ENCODE results near the gene TTC22.
A peak's percentile ranks its signal among the peaks of the same experiment; 100 is the strongest.
"Not testable (repeated sequence)": the region's sequence is repeated elsewhere in the genome, so short reads cannot be mapped to it uniquely, and the experiment has no call there.

Gene TTC22

GRCh38 chr1:54777431-54777830 is 23.7 kb downstream of the TTC22 start:
- no peak overlapping the region for H3K27ac ChIP-seq (ENCODE audit: low read depth, low read length)
- no peaks in the 10 kb centered on the region for H3K36me3 ChIP-seq (ENCODE audit: control insufficient read depth, insufficient read depth, low read length)
- no peaks in the 10 kb centered on the region for H3K9me3 ChIP-seq (ENCODE audit: control insufficient read depth, insufficient read depth, low read length)
- H3K4me1 ChIP-seq (ENCODE audit: control insufficient read depth, insufficient read depth, low read length) = no peaks in the 10 kb centered on the region
- no peak overlapping the region for H3K4me3 ChIP-seq (ENCODE audit: low read depth, low read length)
- H3K27me3 ChIP-seq (ENCODE audit: control insufficient read depth, insufficient read depth, low read length) = peaks cover 36% of the 10 kb centered on the region
- no peak overlapping the region for H3K9ac ChIP-seq (ENCODE audit: low read depth, low read length)

GRCh38 chr1:54777011-54777410 is 24.1 kb downstream of the TTC22 start:
- Histone ChIP-seq H3K4me3 (ENCODE audit: low read depth, low read length) (no peak overlapping the region), H3K27ac (ENCODE audit: low read depth, low read length) (no peak overlapping the region), H3K36me3 (ENCODE audit: control insufficient read depth, insufficient read depth, low read length) (no peaks in the 10 kb centered on the region), H3K27me3 (ENCODE audit: control insufficient read depth, insufficient read depth, low read length) (peaks cover 32% of the 10 kb centered on the region), H3K9ac (ENCODE audit: low read depth, low read length) (no peak overlapping the region), H3K4me1 (ENCODE audit: control insufficient read depth, insufficient read depth, low read length) (no peaks in the 10 kb centered on the region), H3K9me3 (ENCODE audit: control insufficient read depth, insufficient read depth, low read length) (no peaks in the 10 kb centered on the region)

GRCh38 chr1:54775828-54776721 is 25.0 kb downstream of the TTC22 start:
- H3K36me3 ChIP-seq (ENCODE audit: control insufficient read depth, insufficient read depth, low read length); H3K9me3 ChIP-seq (ENCODE audit: control insufficient read depth, insufficient read depth, low read length); H3K9ac ChIP-seq (ENCODE audit: low read depth, low read length); H3K4me1 ChIP-seq (ENCODE audit: control insufficient read depth, insufficient read depth, low read length); H3K4me3 ChIP-seq (ENCODE audit: low read depth, low read length); H3K27ac ChIP-seq (ENCODE audit: low read depth, low read length): not testable (repeated sequence)
- H3K27me3 ChIP-seq (ENCODE audit: control insufficient read depth, insufficient read depth, low read length) = peaks cover 23% of the 10 kb centered on the region

GRCh38 chr1:54774820-54775498 is 26.2 kb downstream of the TTC22 start:
- Histone ChIP-seq H3K9me3 (ENCODE audit: control insufficient read depth, insufficient read depth, low read length) (no peaks in the 10 kb centered on the region), H3K4me3 (ENCODE audit: low read depth, low read length) (no peak overlapping the region), H3K9ac (ENCODE audit: low read depth, low read length) (no peak overlapping the region), H3K27ac (ENCODE audit: low read depth, low read length) (no peak overlapping the region), H3K36me3 (ENCODE audit: control insufficient read depth, insufficient read depth, low read length) (no peaks in the 10 kb centered on the region), H3K27me3 (ENCODE audit: control insufficient read depth, insufficient read depth, low read length) (peaks cover 12% of the 10 kb centered on the region), H3K4me1 (ENCODE audit: control insufficient read depth, insufficient read depth, low read length) (no peaks in the 10 kb centered on the region)

- Histone ChIP-seq H3K36me3 (ENCODE audit: control insufficient read depth, insufficient read depth, low read length) (no peaks in the 10 kb centered on the region), H3K9me3 (ENCODE audit: control insufficient read depth, insufficient read depth, low read length) (no peaks in the 10 kb centered on the region), H3K4me1 (ENCODE audit: control insufficient read depth, insufficient read depth, low read length) (no peaks in the 10 kb centered on the region), H3K27ac (ENCODE audit: low read depth, low read length) (no peak overlapping the region), H3K4me3 (ENCODE audit: low read depth, low read length) (no peak overlapping the region), H3K9ac (ENCODE audit: low read depth, low read length) (no peak overlapping the region), H3K27me3 (ENCODE audit: control insufficient read depth, insufficient read depth, low read length) (no peaks in the 10 kb centered on the region)
Observed at GRCh38 chr1:54772951-54773350, 28.2 kb downstream of the TTC22 start.

GRCh38 chr1:54768093-54768492 is 33.0 kb downstream of the TTC22 start:
- no peaks in the 10 kb centered on the region for H3K27me3 ChIP-seq (ENCODE audit: control insufficient read depth, insufficient read depth, low read length)
- peaks cover 2% of the 10 kb centered on the region; the same call in 1 of the 2 replicates for H3K4me1 ChIP-seq (ENCODE audit: control insufficient read depth, insufficient read depth, low read length)
- no peak overlapping the region for H3K9ac ChIP-seq (ENCODE audit: low read depth, low read length)
- no peak overlapping the region for H3K27ac ChIP-seq (ENCODE audit: low read depth, low read length)
- H3K9me3 ChIP-seq (ENCODE audit: control insufficient read depth, insufficient read depth, low read length) = no peaks in the 10 kb centered on the region
- H3K4me3 ChIP-seq (ENCODE audit: low read depth, low read length) = no peak overlapping the region
- H3K36me3 ChIP-seq (ENCODE audit: control insufficient read depth, insufficient read depth, low read length) = no peaks in the 10 kb centered on the region

GRCh38 chr1:54767526-54767925 is 33.6 kb downstream of the TTC22 start:
- Histone ChIP-seq H3K4me1 (ENCODE audit: control insufficient read depth, insufficient read depth, low read length) (peaks cover 2% of the 10 kb centered on the region; the same call in 1 of the 2 replicates), H3K9me3 (ENCODE audit: control insufficient read depth, insufficient read depth, low read length) (no peaks in the 10 kb centered on the region), H3K27ac (ENCODE audit: low read depth, low read length) (no peak overlapping the region)

GRCh38 chr1:54766726-54767125 is 34.4 kb downstream of the TTC22 start:
- Histone ChIP-seq H3K27me3 (ENCODE audit: control insufficient read depth, insufficient read depth, low read length) (no peaks in the 10 kb centered on the region), H3K36me3 (ENCODE audit: control insufficient read depth, insufficient read depth, low read length) (no peaks in the 10 kb centered on the region), H3K9me3 (ENCODE audit: control insufficient read depth, insufficient read depth, low read length) (no peaks in the 10 kb centered on the region), H3K9ac (ENCODE audit: low read depth, low read length) (no peak overlapping the region), H3K4me1 (ENCODE audit: control insufficient read depth, insufficient read depth, low read length) (peaks cover 2% of the 10 kb centered on the region; the same call in 1 of the 2 replicates), H3K4me3 (ENCODE audit: low read depth, low read length) (no peak overlapping the region), H3K27ac (ENCODE audit: low read depth, low read length) (no peak overlapping the region)

More at GRCh38 chr1:54767526-54767925, 33.6 kb downstream of the TTC22 start:
- no peak overlapping the region for H3K9ac ChIP-seq (ENCODE audit: low read depth, low read length)
- no peaks in the 10 kb centered on the region for H3K36me3 ChIP-seq (ENCODE audit: control insufficient read depth, insufficient read depth, low read length)
- H3K4me3 ChIP-seq (ENCODE audit: low read depth, low read length) = no peak overlapping the region
- H3K27me3 ChIP-seq (ENCODE audit: control insufficient read depth, insufficient read depth, low read length) = no peaks in the 10 kb centered on the region

- no peak overlapping the region for H3K9ac ChIP-seq (ENCODE audit: low read depth, low read length)
- H3K27me3 ChIP-seq (ENCODE audit: control insufficient read depth, insufficient read depth, low read length) = no peaks in the 10 kb centered on the region
- H3K4me1 ChIP-seq (ENCODE audit: control insufficient read depth, insufficient read depth, low read length) = peaks cover 2% of the 10 kb centered on the region; the same call in 1 of the 2 replicates
- no peak overlapping the region for H3K27ac ChIP-seq (ENCODE audit: low read depth, low read length)
- H3K9me3 ChIP-seq (ENCODE audit: control insufficient read depth, insufficient read depth, low read length) = no peaks in the 10 kb centered on the region
- H3K36me3 ChIP-seq (ENCODE audit: control insufficient read depth, insufficient read depth, low read length) = no peaks in the 10 kb centered on the region
- peak overlapping the region; percentile 93 for H3K4me3 ChIP-seq (ENCODE audit: low read depth, low read length)
Observed at GRCh38 chr1:54764922-54765561, 36.1 kb downstream of the TTC22 start.

GRCh38 chr1:54764133-54764921 is 36.8 kb downstream of the TTC22 start, which contains the start of gene PARS2:
Gene PARS2, minus strand, starts transcription at chr1:54764523. Its CDS starts 5,362 bp downstream, at chr1:54759161.
- Histone ChIP-seq H3K27ac (ENCODE audit: low read depth, low read length) (peak within 1 kb of the TSS; percentile 65), H3K27me3 (ENCODE audit: control insufficient read depth, insufficient read depth, low read length) (no peaks in the 10 kb centered on the region), H3K36me3 (ENCODE audit: control insufficient read depth, insufficient read depth, low read length) (no peaks in the 10 kb centered on the region), H3K4me1 (ENCODE audit: control insufficient read depth, insufficient read depth, low read length) (peaks cover 2% of the 10 kb centered on the region; the same call in 1 of the 2 replicates), H3K9ac (ENCODE audit: low read depth, low read length) (peak within 1 kb of the TSS; percentile 86), H3K4me3 (ENCODE audit: low read depth, low read length) (peak within 1 kb of the TSS; percentile 93), H3K9me3 (ENCODE audit: control insufficient read depth, insufficient read depth, low read length) (no peaks in the 10 kb centered on the region)
